Panc1 (cell line): ENCODE data around the gene MAP3K3. TPM values are rescaled to one million over a fixed set of nuclear protein-coding genes. Genes with fewer than 3 reads are reported as not detected.

Experiments
- ATAC-seq: fragments of 200-7000 bp; cut with Tn5 transposase; 2 replicates; pipeline ENCODE4 v1.9.1; 2020; ENCODE audit warnings: mild to moderate bottlenecking, moderate library complexity
- BruUV-seq: library from RNA; stranded (reverse); fragments of 400-500 nt; replicated peaks from 2 replicates; lab custom pipeline; 2021; lab: Mats Ljungman, UMichigan
- CTCF ChIA-PET: fragments of 300-600 bp; sonication (Branson Sonifier 250); formaldehyde crosslinking; loops from one replicate; lab custom pipeline; 2022; ENCODE audit warnings: antibody characterized with exemption; lab: Charles Lee
- POLR2A ChIA-PET: fragments of 300-600 bp; sonication (Branson Sonifier 250); formaldehyde crosslinking; loops from one replicate; lab custom pipeline; 2022; ENCODE audit warnings: antibody characterized with exemption; lab: Charles Lee
- DNase-seq: peaks from one replicate; pipeline ENCODE4 v3.0.0-alpha.2; 2010; ENCODE audit warnings: low read depth, low spot score
- H3K27ac ChIP-seq: 2 replicates; pipeline ENCODE4 v1.5.1; 2011; ENCODE audit warnings: mild to moderate bottlenecking, low read length, inconsistent platforms
- H3K27me3 ChIP-seq: fragments of 200-500 bp; sonication (Bioruptor generic); 2 replicates; pipeline ENCODE4 v1.6.0; 2014; ENCODE audit warnings: low read length, inconsistent platforms; ENCODE audit not compliant: control insufficient read depth, insufficient read depth
- H3K36me3 ChIP-seq: fragments of 200-500 bp; sonication (Bioruptor generic); 2 replicates; pipeline ENCODE4 v1.5.1; 2014; ENCODE audit warnings: inconsistent platforms, mild to moderate bottlenecking, low read length, moderate library complexity; ENCODE audit not compliant: control insufficient read depth, insufficient read depth
- H3K4me1 ChIP-seq: 2 replicates; pipeline ENCODE4 v1.5.1; 2011; ENCODE audit warnings: inconsistent platforms, mild to moderate bottlenecking, low read length, moderate library complexity; ENCODE audit not compliant: control insufficient read depth, insufficient read depth
- H3K4me3 ChIP-seq, 2 experiments: 2 replicates each; pipeline ENCODE4 v1.5.1; 2011 to 2012; ENCODE audit warnings: low read depth in 2 of 2, low read length in 2 of 2, mild to moderate bottlenecking in 2 of 2, inconsistent platforms in 1 of 2, moderate library complexity in 1 of 2
- H3K9me3 ChIP-seq: fragments of 200-500 bp; sonication (Bioruptor generic); 2 replicates; pipeline ENCODE4 v1.5.1; 2014; ENCODE audit warnings: low read depth, mild to moderate bottlenecking, inconsistent platforms, low read length, moderate library complexity; ENCODE audit not compliant: control insufficient read depth, insufficient read depth
- POLR2AphosphoS5 ChIP-seq: IDR thresholded peaks from 2 replicates; pipeline ENCODE4 v1.6.1; 2012; ENCODE audit warnings: mild to moderate bottlenecking, low read depth, low read length, moderate library complexity
- REST ChIP-seq, 2 experiments: IDR thresholded peaks; 2 replicates each; pipeline ENCODE4 v1.6.1; 2011 to 2012; ENCODE audit warnings: low read depth in 2 of 2, control low read depth in 1 of 2, low read length in 1 of 2, mild to moderate bottlenecking in 1 of 2, moderate library complexity in 1 of 2; ENCODE audit not compliant: insufficient read depth in 1 of 2
- SIN3A ChIP-seq: IDR thresholded peaks from 2 replicates; pipeline ENCODE4 v1.6.1; 2012; ENCODE audit warnings: low read depth, mild to moderate bottlenecking, low read length, moderate library complexity, borderline replicate concordance; ENCODE audit not compliant: insufficient read depth
- TCF7L2 ChIP-seq: IDR thresholded peaks from 2 replicates; pipeline ENCODE4 v1.6.1; 2011; ENCODE audit warnings: mild to moderate bottlenecking, low read depth, low read length, inconsistent platforms
- in situ Hi-C: cut with HindIII; loops from 2 replicates; pipeline ENCODE4 v1.10.0; 2016; ENCODE audit warnings: low sequenced_read_pairs, low pct_unique_long_range_greater_than_20kb
- intact Hi-C: fragments of 100-400 bp; cut with micrococcal nuclease; formaldehyde crosslinking; loops from one replicate; pipeline ENCODE4 v1.10.0; 2022; ENCODE audit not compliant: unreplicated experiment
- total RNA-seq: library from RNA; stranded (reverse); gene quantifications from one replicate; pipeline ENCODE4 v1.2.1, GENCODE V29; 2021; ENCODE audit not compliant: unreplicated experiment
- TF ChIP-seq, protein P1 (sequence below): fragments of 450-650 bp; IDR thresholded peaks from 2 replicates; pipeline ENCODE4 v1.5.1; 2017; ENCODE audit warnings: mild to moderate bottlenecking

Gene MAP3K3
- total RNA-seq, 1 experiment from 2014 or later: 22.3 TPM

DNA sequence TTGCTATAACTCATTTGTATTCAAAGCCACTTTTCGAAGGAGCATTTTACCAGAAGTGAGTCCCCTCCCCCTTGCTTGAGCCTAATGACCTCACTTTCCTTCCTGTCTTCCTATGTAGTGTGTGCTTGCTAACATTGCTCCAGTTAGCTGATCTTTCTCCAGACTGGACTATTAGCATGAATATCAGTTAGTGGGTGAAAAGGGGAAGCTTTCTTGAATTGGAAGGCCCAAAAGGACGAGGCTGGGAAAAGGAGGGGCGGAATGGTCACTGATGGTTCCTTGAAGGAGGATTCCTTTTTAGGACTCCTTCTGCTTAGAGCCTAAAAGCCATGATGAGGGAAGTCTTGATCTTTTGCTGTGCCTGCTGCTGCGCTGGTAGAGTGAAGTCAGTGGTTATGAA lies 11.9 kb downstream of the MAP3K3 start:
- Histone ChIP-seq H3K36me3 (no peaks in the 10 kb centered on the region; the same call in 1 of the 2 replicates), H3K27me3 (no peaks in the 10 kb centered on the region), H3K9me3 (no peaks in the 10 kb centered on the region), H3K27ac (no peak overlapping the region), H3K4me1 (no peaks in the 10 kb centered on the region), H3K4me3 (no peak overlapping the region)
- ATAC-seq (no peak), DNase-seq (no peak)
- CTCF ChIA-PET: no interaction called here
- POLR2A ChIA-PET: no interaction called here
- intact Hi-C loops: no loop called here
- in situ Hi-C loops: no loop called here
- no TSS peak for BruUV-seq
- no peak for TF ChIP-seq POLR2AphosphoS5

GRCh38 chr17:63634816-63635215 lies 12.6 kb downstream of the MAP3K3 start:
- ChIA-PET POLR2A (no interaction called here), CTCF (no interaction called here)
- TF ChIP-seq TCF7L2 (no peak), POLR2AphosphoS5 (no peak), SIN3A (no peak), REST (IDR thresholded peaks at IDR 0.05; ENCODE audit: insufficient read depth in 1 of 2, low read depth in 2 of 2, low read length in 1 of 2) (no peak)
- TF ChIP-seq, protein P1, sequence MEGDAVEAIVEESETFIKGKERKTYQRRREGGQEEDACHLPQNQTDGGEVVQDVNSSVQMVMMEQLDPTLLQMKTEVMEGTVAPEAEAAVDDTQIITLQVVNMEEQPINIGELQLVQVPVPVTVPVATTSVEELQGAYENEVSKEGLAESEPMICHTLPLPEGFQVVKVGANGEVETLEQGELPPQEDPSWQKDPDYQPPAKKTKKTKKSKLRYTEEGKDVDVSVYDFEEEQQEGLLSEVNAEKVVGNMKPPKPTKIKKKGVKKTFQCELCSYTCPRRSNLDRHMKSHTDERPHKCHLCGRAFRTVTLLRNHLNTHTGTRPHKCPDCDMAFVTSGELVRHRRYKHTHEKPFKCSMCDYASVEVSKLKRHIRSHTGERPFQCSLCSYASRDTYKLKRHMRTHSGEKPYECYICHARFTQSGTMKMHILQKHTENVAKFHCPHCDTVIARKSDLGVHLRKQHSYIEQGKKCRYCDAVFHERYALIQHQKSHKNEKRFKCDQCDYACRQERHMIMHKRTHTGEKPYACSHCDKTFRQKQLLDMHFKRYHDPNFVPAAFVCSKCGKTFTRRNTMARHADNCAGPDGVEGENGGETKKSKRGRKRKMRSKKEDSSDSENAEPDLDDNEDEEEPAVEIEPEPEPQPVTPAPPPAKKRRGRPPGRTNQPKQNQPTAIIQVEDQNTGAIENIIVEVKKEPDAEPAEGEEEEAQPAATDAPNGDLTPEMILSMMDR: no peak
- intact Hi-C loops (no loop called here), in situ Hi-C loops (no loop called here)
- Histone ChIP-seq H3K27me3 (no peaks in the 10 kb centered on the region), H3K4me1 (no peaks in the 10 kb centered on the region), H3K27ac (no peak overlapping the region), H3K9me3 (no peaks in the 10 kb centered on the region), H3K4me3 (no peak overlapping the region), H3K36me3 (no peaks in the 10 kb centered on the region; the same call in 1 of the 2 replicates)
- no TSS peak for BruUV-seq
- ATAC-seq (no peak), DNase-seq (no peak)

GRCh38 chr17:63635290-63635689 lies 13.1 kb downstream of the MAP3K3 start:
- intact Hi-C loops (no loop called here), in situ Hi-C loops (no loop called here)
- POLR2A ChIA-PET: no interaction called here
- Histone ChIP-seq H3K9me3 (no peaks in the 10 kb centered on the region), H3K27me3 (no peaks in the 10 kb centered on the region), H3K36me3 (no peaks in the 10 kb centered on the region; the same call in 1 of the 2 replicates), H3K27ac (no peak overlapping the region), H3K4me1 (no peaks in the 10 kb centered on the region), H3K4me3 (no peak overlapping the region)
- CTCF ChIA-PET: no interaction called here
- no peak for TF ChIP-seq REST (IDR thresholded peaks at IDR 0.05; ENCODE audit: insufficient read depth in 1 of 2, low read depth in 2 of 2, low read length in 1 of 2)
- no peak for TF ChIP-seq TCF7L2
- TF ChIP-seq SIN3A: no peak
- TF ChIP-seq, protein P1: no peak
- no peak for TF ChIP-seq POLR2AphosphoS5
- DNase-seq (no peak), ATAC-seq (no peak)
- BruUV-seq: no TSS peak
